ENCODE results near the gene CHGA.

The CHGA gene

DNA sequence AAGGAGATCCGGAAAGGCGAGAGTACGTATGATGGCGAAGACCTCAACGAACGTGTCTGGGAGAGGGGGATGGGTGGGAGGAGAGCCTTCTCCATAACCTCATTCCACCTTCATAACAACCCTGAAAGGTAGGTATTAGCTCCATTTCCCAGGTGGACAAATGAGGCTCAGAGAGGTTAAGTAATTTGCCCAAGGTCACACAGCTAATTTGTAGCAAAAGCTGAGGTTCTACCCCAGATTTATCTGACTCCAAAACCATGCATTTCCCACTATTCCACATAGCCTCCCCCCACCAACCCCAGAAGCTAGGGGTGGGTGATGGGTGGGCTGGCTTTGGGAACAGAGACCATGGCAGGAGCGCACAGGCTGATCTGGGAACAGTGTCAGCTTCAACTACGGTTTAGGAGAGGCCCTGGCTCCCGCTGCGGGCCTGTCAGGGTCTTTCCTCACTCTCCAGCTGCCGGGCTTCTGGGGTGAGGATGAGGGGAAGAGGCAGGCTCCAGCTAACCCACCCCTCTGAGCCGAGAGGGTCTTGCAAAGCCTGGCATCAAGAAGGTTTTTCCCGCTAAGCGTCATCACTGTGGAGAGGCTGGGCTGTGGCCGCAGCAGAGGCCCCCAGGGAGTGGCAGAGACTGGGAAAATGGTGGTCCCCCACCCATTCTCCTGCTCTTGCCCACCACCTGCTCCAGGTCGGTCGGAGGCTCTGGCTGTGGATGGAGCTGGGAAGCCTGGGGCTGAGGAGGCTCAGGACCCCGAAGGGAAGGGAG, 8.9 kb downstream of the CHGA start:
- DNase-seq, result no peak

DNA sequence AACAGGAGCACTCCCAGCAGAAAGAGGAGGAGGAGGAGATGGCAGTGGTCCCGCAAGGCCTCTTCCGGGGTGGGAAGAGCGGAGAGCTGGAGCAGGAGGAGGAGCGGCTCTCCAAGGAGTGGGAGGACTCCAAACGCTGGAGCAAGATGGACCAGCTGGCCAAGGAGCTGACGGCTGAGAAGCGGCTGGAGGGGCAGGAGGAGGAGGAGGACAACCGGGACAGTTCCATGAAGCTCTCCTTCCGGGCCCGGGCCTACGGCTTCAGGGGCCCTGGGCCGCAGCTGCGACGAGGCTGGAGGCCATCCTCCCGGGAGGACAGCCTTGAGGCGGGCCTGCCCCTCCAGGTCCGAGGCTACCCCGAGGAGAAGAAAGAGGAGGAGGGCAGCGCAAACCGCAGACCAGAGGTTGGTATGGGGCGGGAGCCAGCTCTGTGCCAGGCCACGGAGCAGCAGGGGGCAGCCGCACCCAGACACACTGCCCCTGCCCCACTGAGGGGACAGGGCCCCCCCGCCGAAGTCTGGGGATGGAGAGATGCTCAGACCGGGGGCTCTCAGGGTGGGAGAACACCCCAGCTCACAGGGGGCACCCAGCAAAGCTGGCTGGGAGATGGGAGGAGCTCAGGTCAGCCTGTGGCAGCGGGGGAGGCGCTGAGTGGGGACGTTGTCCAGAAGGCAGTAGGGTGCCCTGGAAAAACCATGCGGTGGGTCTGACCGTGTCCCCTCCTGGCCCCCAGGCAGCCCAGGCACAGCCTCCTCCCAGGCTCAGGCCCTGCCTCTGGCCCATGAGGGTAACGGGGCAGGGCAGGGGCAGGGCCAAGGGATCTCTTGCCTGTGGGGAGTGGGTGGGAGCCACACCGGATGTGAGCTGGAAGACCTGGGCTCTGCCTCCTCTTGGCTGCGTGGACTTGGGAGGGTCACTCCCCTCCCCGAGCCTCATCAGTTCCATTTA, 9.8 kb downstream of the CHGA start:
- DNase-seq, result no peak

DNA sequence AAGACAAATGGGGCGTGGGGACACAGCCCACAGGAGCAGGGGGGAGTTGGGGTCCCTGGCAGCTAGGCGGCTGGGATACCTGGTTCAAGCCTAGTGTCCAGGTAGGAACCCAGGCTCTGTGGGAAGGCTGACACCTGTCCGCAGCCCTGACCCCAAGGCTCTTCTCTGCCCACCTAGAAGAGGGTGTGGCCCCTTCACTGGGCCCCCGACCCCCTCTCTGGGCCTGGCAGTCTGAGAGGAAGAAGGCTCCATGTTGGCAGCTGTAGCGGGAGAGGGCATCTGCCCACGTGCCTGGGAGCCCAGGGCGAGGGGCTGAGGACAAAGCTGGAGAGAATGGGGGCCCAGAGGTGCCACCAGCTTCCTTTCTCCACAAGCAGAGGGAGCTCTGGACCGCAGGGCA, 10.5 kb downstream of the CHGA start:
- DNase-seq, result no peak

DNA sequence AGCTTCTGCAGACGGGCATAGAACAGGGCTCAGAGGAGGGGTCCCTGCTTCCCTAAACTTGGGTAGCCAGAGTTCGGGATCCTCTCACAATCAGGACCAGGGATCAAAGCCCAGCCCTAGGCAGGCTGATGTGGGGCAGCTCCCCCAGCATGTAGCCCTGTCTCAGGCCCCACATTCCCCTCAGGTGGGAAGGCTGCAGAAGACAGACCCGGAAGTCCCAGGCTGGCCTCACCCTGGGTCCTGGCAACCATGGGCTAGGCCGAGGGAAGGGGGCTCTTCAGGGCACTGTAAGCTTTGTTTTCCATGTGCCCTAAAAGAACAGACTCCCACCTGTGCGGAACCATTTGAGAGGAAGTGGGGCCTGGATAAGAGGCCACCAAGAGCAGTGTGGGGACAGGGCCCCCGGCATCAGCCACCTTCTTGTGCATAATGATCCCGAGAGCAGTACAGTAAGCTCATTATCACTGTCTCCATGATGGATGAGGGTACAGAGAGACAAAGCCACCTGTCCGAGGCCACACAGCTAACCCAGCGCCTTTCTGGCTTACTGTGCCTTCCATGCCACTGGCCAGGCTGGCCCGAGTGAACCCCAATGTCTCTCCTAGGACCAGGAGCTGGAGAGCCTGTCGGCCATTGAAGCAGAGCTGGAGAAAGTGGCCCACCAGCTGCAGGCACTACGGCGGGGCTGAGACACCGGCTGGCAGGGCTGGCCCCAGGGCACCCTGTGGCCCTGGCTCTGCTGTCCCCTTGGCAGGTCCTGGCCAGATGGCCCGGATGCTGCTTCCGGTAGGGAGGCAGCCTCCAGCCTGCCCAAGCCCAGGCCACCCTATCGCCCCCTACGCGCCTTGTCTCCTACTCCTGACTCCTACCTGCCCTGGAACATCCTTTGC, 11.5 kb downstream of the CHGA start:
- DNase-seq, result no peak

GRCh38 chr14:92935446-92935845, 12.5 kb downstream of the CHGA start:
- DNase-seq, result no peak

DNA sequence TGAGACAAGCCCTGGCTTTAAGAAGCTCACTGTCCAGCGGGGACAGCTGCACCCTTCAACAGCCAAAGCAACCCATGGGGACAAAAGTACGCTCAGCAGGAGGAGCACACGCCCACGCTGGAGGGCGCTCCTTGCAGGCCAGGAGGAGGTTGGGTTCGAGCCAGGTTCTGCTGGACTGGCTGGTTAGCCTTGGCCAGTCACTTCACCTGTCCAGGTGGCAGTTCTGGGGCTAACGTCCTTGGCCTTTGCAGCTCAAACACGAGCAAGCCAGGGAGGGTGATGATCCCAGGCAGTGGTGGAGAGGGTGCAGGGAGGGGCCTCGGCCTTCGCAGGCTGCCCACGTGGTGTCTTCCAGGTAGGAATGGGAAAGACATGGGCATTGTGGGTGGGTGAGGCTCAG, 13.1 kb downstream of the CHGA start:
- DNase-seq, result no peak

DNA sequence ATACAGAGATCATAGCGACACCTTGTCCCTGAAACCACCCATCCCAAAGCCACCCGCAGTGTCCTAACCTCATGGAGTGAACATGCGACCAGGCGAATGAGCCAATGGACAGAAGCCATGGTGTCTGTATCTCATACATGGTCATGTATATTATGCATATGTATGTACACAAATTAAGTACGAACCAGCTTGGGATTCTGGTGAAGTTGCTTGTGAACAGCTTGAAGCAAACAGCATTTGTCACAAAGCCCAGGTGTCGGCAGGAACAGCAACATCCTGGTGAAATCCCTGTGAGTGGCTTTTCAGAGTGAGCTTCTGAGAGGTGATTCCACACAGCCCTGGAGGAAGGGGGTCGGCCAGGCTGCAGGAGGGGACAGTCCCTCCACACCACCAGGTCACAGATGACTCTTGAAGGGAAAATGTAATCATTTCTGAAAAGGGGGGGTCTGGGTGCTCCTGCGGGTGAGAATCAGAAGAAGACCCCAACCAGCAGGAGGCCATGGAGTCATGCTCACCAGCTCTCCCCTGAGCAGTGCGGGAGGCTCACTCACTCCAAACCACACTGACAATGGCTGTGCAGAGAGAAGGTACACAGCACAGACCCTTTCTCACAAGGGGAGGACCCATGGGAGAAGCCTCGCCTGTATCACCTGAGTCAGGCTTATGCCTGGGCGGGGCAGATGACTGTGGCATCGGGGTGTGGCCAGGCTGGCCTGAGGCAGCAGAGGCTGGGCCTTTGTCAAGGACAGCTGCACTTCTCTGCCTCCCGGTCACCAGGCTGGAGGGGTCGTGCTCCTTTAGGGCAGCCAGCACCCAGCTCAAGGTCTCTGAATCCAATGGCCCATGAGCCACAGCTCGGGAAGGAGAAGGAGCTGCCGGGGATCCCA, 14.3 kb downstream of the CHGA start:
- DNase-seq, result peak; percentile 26

- DNase-seq, result peak; percentile 52
Observed at GRCh38 chr14:92938235-92938875, 15.4 kb downstream of the CHGA start.

DNA sequence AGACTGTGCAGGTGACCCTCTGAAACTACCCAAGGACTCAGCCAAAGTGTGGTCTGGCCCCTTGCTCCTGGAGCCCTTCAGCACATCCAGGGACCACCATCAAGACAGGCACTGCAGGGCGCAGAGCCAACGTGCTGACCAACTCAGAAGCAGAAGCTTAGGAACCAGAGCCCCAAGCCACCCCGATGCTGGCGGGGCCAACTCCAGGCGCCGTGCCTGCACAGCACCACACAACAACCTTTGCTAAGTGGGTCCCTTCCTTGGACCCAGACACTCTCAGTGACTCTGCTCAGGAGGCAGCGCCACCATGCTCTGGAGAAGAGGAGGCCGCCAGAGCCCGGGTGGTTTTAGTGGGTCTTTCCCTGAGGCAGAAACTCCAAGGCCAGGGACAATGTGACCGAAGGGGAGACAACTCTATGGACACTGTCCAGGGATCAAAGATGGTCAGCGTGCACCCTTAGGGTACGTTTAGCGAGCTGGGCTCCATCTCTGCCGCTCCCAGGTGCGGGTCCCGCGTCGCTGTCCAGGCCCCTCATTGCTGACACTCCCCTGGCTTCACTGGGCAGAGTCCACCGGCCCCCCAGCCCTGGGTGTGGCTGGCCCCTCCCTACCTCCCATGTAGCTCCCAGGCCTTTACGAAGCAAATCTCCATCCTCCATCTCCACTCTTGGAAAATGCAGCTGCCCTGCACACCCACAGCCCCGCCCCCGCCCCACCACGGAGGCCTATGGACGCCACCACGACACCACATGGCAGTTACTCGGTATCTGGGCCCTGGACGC, 16.1 kb downstream of the CHGA start:
- no peak for DNase-seq

DNA sequence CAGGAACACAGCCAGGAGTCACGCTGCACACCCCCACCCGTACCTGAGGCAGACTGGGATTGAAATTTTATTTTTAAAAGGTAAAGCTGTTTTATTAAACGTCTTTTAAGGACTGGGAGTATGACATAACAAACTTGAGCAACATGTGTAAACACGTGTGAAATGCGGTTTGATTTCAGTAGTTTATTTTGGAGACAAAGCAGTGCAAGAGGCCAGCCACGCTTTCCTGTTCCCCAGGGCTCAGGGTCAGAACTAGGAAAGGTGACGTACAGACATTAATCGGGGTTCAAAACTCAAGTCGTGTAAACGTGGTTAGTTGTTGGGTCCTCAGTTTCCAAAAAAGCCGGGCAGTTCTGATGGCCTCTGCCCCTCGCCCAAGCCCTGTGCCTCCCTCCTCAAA, 16.7 kb downstream of the CHGA start:
- no peak for DNase-seq

DNA sequence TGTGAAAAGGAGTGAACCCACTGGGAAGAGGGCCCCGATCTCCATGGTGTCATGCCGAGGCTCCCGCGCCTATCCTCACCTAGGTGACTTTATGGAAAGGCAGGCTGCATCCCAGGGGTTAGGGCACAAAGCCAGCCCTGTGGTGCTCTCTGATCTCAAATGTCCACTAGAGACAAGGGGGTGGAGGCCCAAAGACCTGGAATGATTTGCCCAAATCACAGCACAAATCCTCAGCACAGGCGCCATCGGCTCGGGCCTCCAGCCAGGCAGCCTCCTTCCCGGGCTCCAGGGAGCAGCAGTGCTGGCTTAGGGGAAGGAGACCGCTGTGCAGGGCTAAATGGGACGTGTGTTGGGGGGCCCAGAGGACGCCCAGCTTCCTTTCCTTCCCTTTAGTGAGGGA, 17.6 kb downstream of the CHGA start:
- DNase-seq, result no peak

DNA sequence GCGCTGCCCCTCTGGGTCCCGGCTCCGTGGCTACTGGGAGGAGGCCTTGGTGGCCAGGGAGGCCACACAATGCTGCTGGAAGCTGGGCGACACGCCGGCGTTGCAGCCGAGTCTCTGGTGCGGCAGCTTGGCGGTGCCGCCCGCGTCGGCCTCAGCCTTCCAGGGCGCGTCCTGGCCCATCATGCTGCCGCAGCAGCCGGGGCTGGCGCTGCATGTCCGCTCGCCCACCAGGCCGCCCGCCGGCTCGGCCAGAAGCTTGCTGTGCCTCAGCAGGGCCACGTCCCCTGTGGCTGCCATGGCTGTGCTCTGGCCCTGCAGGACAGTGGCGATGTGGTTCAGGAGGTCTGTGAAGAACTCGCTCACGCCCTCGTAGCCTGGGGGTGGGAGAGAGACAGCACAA, 18.6 kb downstream of the CHGA start:
- no peak for DNase-seq

- no peak for DNase-seq
Observed at GRCh38 chr14:92942136-92942535, 19.2 kb downstream of the CHGA start.

GRCh38 chr14:92942576-92942975, 19.6 kb downstream of the CHGA start:
- no peak for DNase-seq

GRCh38 chr14:92942976-92943710, 20.2 kb downstream of the CHGA start:
- no peak for DNase-seq

- DNase-seq, result no peak
Observed at GRCh38 chr14:92943855-92944570, 21.1 kb downstream of the CHGA start.

DNA sequence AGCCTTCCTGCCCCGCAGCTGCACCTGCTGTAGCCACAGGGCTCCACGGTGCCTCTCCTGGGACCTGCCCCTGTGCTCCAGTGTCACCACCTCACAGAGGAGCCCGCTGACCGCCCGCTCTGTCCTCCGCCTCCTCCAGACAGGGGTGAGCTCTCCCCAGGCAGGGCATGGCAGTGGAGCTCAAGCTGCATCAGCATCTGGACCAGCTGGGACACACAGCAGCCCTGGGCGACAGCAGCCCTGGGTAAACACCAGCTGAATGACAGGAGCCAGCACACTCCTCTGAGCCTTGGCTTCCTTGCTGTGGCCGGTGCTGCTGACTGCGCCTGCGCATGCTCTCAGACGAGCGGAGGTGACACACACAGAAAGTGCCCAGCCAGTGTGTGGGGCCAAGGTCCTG, 22.0 kb downstream of the CHGA start:
- DNase-seq, result peak; percentile 20

DNA sequence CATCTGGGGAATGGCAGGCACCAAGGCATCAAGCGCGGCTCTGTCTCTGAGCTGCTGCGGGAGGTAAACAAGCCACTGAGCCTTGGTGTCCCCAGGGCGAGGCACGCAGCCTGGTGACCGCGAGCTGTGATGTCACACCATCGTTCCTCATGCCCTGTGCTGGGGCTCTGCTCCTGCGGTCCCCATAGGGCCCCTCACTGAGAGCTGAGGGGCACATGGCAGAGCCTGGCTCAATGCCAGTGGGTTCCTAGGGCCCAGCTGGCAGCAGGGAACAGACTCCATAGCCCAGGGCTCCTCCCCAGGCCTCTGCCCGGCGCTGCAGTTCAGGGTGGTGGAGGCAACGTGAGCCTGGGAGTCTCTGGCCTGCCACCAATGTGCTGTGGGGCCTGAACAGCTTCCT, 22.6 kb downstream of the CHGA start:
- peak; percentile 60 for DNase-seq

All from COR-L47 (cell line).